Uterus (tissue), 4 donors: ENCODE results near the gene AVPI1. TPM values are rescaled to one million over a fixed set of nuclear protein-coding genes. Genes with fewer than 3 reads are reported as not detected.

Experiments used
- DNase-seq, 2 donors: peaks; one replicate each; pipeline ENCODE4 v3.0.0-alpha.2; 2019 to 2020
- H3K27ac ChIP-seq, 2 donors: fragments of 200-600 bp; sonication (generic); 1 replicate in 1 of 2; 2 replicates in 1 of 2; pipeline ENCODE4 v1.5.1; 2016 to 2018
- H3K27me3 ChIP-seq, 2 donors: fragments of 200-600 bp; sonication (generic); one replicate each; pipeline ENCODE4 v1.5.1; 2018 to 2019; ENCODE audit warnings: control low read depth in 1 of 2
- H3K36me3 ChIP-seq, 2 donors: fragments of 200-600 bp; sonication (generic); one replicate each; pipeline ENCODE4 v1.5.1; 2019; ENCODE audit warnings: control low read depth in 1 of 2
- H3K4me1 ChIP-seq, 2 donors: fragments of 200-600 bp; sonication (generic); one replicate each; pipeline ENCODE4 v1.5.1; 2018 to 2019; ENCODE audit warnings: control low read depth in 1 of 2
- H3K4me3 ChIP-seq, 2 donors: fragments of 200-600 bp; sonication (generic); 1 replicate in 1 of 2; 2 replicates in 1 of 2; pipeline ENCODE4 v1.5.1; 2018 to 2019; ENCODE audit warnings: mild to moderate bottlenecking in 1 of 2
- H3K9me3 ChIP-seq, 2 donors: fragments of 200-600 bp; sonication (generic); one replicate each; pipeline ENCODE4 v1.5.1; 2019; ENCODE audit warnings: control low read depth in 1 of 2
- CTCF ChIP-seq, 4 experiments: fragments of 200-600 bp in 2 of 4; fragments of 450-650 bp in 2 of 4; sonication (generic) in 2 of 4; IDR thresholded peaks; one replicate each; pipeline ENCODE4 v1.5.1; 2016 to 2019; ENCODE audit warnings: antibody characterized with exemption in 4 of 4, mild to moderate bottlenecking in 2 of 4, moderate library complexity in 1 of 4
- POLR2A ChIP-seq, 2 donors: fragments of 450-650 bp; IDR thresholded peaks; one replicate each; pipeline ENCODE4 v1.6.1; 2016; ENCODE audit warnings: antibody characterized with exemption in 2 of 2, mild to moderate bottlenecking in 1 of 2, moderate library complexity in 1 of 2
- intact Hi-C: fragments of 100-400 bp; cut with DNase I; formaldehyde crosslinking; loops from one replicate; pipeline ENCODE4 v1.15.1; 2023; ENCODE audit warnings: low total_unique reads
- total RNA-seq, 4 donors: library from RNA; depleted of rRNA in 3 of 4; stranded (reverse); fragments of >200 nt in 3 of 4; gene quantifications; one replicate each; pipeline versions ENCODE4 v1.1.0 to v1.2.4, GENCODE V29; 2014 to 2023
- donor health status: DM: yes; HTN: yes; CAD: no.

The AVPI1 gene
- total RNA-seq, 4 donors from 2014 or later = 0.51 to 15.1 (median 10.8) TPM

DNA sequence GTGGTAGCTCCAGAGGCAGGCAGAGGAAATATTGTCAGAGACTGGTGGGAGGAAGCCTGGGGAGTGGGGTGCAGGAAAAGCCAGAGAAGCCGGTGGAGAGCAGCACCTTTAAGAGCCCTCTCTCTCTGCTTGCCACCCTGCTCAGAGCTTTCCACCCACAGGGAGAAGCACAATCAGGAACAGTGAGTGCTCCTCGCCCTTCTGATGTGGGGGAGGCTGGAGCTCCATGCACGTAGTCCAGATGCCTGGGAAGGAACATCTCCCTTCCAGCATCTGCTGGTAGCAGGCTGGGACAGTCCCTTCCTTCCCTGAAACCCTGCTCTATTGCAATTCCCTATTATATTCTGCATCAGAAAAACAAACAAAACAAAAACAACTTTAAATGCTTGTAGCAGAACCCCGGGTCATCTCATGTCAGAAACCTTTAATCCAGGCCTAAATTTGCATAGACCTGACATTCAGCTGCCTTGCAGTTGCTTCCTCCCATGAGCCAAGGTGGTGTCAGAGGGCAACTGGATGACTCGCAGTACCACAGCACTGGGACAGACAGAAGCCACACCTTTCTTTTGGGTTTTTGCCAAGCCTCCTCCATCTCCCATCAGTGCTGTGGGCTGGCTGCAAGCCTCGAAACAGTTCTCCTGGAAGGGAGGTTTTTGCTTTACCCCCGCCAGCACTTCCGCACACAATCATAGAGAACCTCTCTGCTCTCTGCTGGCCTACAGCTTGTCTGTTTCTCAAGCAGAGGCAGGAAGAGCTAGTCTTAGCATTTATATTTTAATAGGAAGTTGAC, 13.1 kb downstream of the AVPI1 start:
- no peaks in the 10 kb centered on the region for H3K27me3 ChIP-seq
- intact Hi-C loops = no loop called here
- no peaks in the 10 kb centered on the region for H3K9me3 ChIP-seq
- H3K4me1 ChIP-seq = no peaks in the 10 kb centered on the region
- peak; percentile 38 to 54 for DNase-seq
- TF ChIP-seq POLR2A (IDR thresholded peaks at IDR 0.05) = no peak
- no peak for TF ChIP-seq CTCF (IDR thresholded peaks at IDR 0.05)
- H3K27ac ChIP-seq = peak overlapping the region; percentile 24 to 69
- no peak overlapping the region for H3K4me3 ChIP-seq
- H3K36me3 ChIP-seq = no peaks in the 10 kb centered on the region

- Histone ChIP-seq H3K4me1 (no peaks in the 10 kb centered on the region), H3K4me3 (no peak overlapping the region), H3K36me3 (no peaks in the 10 kb centered on the region), H3K27me3 (no peaks in the 10 kb centered on the region), H3K9me3 (no peaks in the 10 kb centered on the region), H3K27ac (no peak overlapping the region)
- no peak for TF ChIP-seq CTCF (IDR thresholded peaks at IDR 0.05)
- TF ChIP-seq POLR2A (IDR thresholded peaks at IDR 0.05) = no peak
- intact Hi-C loops = no loop called here
- DNase-seq = no peak
Observed at GRCh38 chr10:97669571-97669970, 17.5 kb downstream of the AVPI1 start.

DNA sequence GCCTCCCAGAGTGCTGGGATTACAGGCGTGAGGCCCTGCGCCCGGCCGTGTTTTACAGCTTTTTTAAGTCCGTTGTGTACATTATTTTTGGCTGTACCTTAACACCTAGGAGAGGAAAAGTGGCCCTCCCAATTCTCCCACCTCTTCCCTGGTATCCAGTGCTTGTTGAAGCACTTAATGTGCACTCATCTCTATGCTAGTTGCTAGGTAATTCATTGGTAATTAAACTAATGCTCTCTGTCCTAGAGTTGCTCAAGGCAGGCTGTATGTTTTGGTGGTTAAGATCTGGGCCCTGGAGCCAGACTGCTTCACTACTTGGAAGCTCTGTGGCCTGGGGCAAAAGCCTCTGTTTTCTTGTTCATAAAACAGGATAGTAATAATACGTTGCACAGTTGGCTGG, 19.6 kb downstream of the AVPI1 start:
- H3K36me3 ChIP-seq = no peaks in the 10 kb centered on the region
- no peak for TF ChIP-seq POLR2A (IDR thresholded peaks at IDR 0.05)
- no peak for TF ChIP-seq CTCF (IDR thresholded peaks at IDR 0.05)
- no peak for DNase-seq
- intact Hi-C loops = no loop called here
- H3K9me3 ChIP-seq = no peaks in the 10 kb centered on the region
- H3K4me3 ChIP-seq = no peak overlapping the region
- no peaks in the 10 kb centered on the region for H3K27me3 ChIP-seq
- no peaks in the 10 kb centered on the region for H3K4me1 ChIP-seq
- no peak overlapping the region for H3K27ac ChIP-seq

DNA sequence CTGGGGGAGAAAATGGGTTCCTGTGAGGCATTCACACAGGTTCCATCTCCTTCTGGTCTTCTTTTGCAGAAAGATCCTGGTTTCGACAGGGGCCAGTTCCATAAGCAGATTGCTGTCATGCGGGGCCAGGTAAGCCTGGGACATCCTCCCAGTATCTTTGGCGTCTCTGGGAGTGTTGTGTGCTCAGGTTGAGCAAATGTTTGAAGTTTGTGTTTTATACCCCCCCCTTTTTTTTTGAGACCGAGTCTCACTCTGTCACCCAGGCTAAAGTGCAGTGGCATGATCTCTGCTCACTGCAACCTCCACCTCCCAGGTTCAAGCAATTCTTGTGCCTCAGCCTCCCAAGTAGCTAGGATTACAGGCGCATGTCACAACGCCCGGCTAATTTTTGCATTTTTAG, 20.0 kb downstream of the AVPI1 start:
- H3K4me1 ChIP-seq = no peaks in the 10 kb centered on the region
- intact Hi-C loops = no loop called here
- no peak overlapping the region for H3K4me3 ChIP-seq
- DNase-seq = no peak
- H3K27me3 ChIP-seq = no peaks in the 10 kb centered on the region
- H3K9me3 ChIP-seq = no peaks in the 10 kb centered on the region
- H3K27ac ChIP-seq = no peak overlapping the region
- TF ChIP-seq POLR2A (IDR thresholded peaks at IDR 0.05) (no peak), CTCF (IDR thresholded peaks at IDR 0.05) (no peak)
- H3K36me3 ChIP-seq = no peaks in the 10 kb centered on the region

DNA sequence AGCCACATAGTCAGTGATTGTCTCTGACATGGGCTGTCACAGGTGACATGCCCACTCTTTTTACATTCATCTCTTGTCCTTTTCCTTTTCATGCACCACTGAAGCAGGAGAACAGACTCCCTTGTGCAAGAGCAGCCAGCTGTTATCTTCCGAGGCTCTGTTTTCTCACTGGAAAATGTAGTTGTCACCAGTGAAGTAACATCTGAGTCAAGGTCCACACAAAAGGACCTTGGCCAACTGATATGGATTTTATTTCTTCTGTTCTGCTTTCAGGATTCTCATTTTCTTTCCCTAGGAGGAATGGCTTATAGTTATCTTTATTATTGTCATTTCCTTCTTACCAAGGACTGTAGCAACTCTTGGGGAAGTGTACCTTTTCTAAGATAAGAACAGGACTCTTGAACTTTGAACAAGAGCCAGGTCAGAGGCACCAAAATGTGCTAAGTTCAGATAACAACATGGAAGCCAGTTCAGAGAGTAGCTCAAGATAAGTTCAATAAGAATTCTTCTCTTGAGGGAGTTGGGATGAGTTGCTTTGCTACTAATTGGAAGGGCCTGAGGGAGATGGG, 22.7 kb downstream of the AVPI1 start:
- H3K4me1 ChIP-seq = no peaks in the 10 kb centered on the region
- no peaks in the 10 kb centered on the region for H3K9me3 ChIP-seq
- H3K4me3 ChIP-seq = no peak overlapping the region
- H3K36me3 ChIP-seq = no peaks in the 10 kb centered on the region
- TF ChIP-seq CTCF (IDR thresholded peaks at IDR 0.05) (no peak), POLR2A (IDR thresholded peaks at IDR 0.05) (no peak)
- intact Hi-C loops = no loop called here
- no peak overlapping the region for H3K27ac ChIP-seq
- DNase-seq = no peak
- H3K27me3 ChIP-seq = no peaks in the 10 kb centered on the region
